PC-3 (cell line): ENCODE results near the gene CCDC38.

Experiments used
- EZH2 ChIP-seq: fragments of 300-600 bp; sonication (generic); IDR thresholded peaks from one replicate; pipeline ENCODE4 v1.6.1; 2017; ENCODE audit warnings: antibody characterized with exemption, mild to moderate bottlenecking, low read length; ENCODE audit not compliant: unreplicated experiment
- TF ChIP-seq, protein P1 (sequence below): fragments of 300-600 bp; sonication (generic); conservative IDR thresholded peaks from 2 replicates; pipeline ENCODE4 v1.5.1; 2017; ENCODE audit warnings: antibody characterized with exemption, low read depth, mild to moderate bottlenecking, low read length

DNA sequence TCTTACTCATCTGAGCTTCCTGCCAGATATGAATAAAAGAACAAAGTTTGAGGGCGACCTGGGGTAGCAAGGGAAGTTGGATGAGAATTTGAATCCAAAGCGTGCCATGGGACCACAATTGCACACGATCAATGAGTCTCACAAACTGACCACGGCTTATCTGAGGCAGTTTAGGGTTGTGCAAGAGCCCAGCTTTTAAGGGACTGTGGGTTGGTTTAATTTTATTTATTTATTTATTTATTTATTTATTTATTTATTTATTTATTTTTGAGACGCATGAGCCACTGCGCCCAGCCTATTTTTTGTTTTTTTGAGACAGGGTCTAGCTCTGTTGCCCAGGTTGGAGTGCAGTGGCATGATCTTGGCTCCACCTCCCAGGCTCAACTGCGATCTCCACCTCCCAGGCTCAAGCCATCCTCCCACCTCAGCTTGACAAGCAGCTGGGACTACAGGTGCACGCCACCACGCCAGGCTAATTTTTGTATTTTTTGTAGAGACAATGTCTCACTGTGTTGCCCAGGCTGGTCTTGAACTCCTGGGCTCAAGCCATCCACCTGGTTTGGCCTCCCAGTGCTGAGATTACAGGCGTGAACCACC is 1.8 kb upstream of the CCDC38 start:
- TF ChIP-seq, protein P1, sequence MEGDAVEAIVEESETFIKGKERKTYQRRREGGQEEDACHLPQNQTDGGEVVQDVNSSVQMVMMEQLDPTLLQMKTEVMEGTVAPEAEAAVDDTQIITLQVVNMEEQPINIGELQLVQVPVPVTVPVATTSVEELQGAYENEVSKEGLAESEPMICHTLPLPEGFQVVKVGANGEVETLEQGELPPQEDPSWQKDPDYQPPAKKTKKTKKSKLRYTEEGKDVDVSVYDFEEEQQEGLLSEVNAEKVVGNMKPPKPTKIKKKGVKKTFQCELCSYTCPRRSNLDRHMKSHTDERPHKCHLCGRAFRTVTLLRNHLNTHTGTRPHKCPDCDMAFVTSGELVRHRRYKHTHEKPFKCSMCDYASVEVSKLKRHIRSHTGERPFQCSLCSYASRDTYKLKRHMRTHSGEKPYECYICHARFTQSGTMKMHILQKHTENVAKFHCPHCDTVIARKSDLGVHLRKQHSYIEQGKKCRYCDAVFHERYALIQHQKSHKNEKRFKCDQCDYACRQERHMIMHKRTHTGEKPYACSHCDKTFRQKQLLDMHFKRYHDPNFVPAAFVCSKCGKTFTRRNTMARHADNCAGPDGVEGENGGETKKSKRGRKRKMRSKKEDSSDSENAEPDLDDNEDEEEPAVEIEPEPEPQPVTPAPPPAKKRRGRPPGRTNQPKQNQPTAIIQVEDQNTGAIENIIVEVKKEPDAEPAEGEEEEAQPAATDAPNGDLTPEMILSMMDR = no peak
- TF ChIP-seq EZH2 = no peak
